Ectodermal cell (in vitro differentiated cells): ENCODE data around the gene CFAP299.

Experiments used
- H3K27ac ChIP-seq: 2 replicates; pipeline ENCODE4 v1.7.0; 2013; ENCODE audit warnings: mild to moderate bottlenecking, low read depth, low read length; ENCODE audit not compliant: insufficient read depth, poor library complexity, severe bottlenecking
- H3K27me3 ChIP-seq: 2 replicates; pipeline ENCODE4 v1.7.0; 2013; ENCODE audit warnings: mild to moderate bottlenecking, low read length; ENCODE audit not compliant: insufficient read depth, control insufficient read depth, poor library complexity, severe bottlenecking
- H3K36me3 ChIP-seq: one replicate; pipeline ENCODE4 v1.7.0; 2013; ENCODE audit warnings: low read length; ENCODE audit not compliant: control insufficient read depth, insufficient read depth
- H3K4me1 ChIP-seq: one replicate; pipeline ENCODE4 v1.7.0; 2013; ENCODE audit warnings: low read length; ENCODE audit not compliant: control insufficient read depth, insufficient read depth
- H3K4me3 ChIP-seq: 2 replicates; pipeline ENCODE4 v1.7.0; 2013; ENCODE audit warnings: low read depth, low read length, control low read depth; ENCODE audit not compliant: insufficient read depth
- H3K9me3 ChIP-seq: 2 replicates; pipeline ENCODE4 v1.7.0; 2013; ENCODE audit warnings: mild to moderate bottlenecking, low read length, moderate library complexity; ENCODE audit not compliant: control insufficient read depth
- whole genome bisulfite sequencing, 2 experiments: methylation state at CpG; one replicate each; pipeline ENCODE4 v1.1.7; 2013; ENCODE audit warnings: missing lambda C conversion rate in 2 of 2; 5-methylcytosine and 5-hydroxymethylcytosine counted together

Gene CFAP299

GRCh38 chr4:80956421-80956820 lies 620.9 kb downstream of the CFAP299 start:
- 93 to 95% methylated on average over 3 of the region's 3 CpGs for WGBS, 2 experiments
- no peak overlapping the region for H3K4me3 ChIP-seq
- no peaks in the 10 kb centered on the region for H3K27me3 ChIP-seq
- H3K4me1 ChIP-seq = no peaks in the 10 kb centered on the region
- no peaks in the 10 kb centered on the region for H3K9me3 ChIP-seq
- no peak overlapping the region for H3K27ac ChIP-seq
- no peaks in the 10 kb centered on the region for H3K36me3 ChIP-seq

GRCh38 chr4:80963051-80963450 lies 627.5 kb downstream of the CFAP299 start:
- no peaks in the 10 kb centered on the region for H3K9me3 ChIP-seq
- H3K4me3 ChIP-seq = no peak overlapping the region
- WGBS, 2 experiments = 84 to 96% methylated on average over 1 to 2 of the region's 2 CpGs

GRCh38 chr4:80967346-80967745 lies 631.8 kb downstream of the CFAP299 start:
- no peaks in the 10 kb centered on the region for H3K27me3 ChIP-seq
- H3K36me3 ChIP-seq = no peaks in the 10 kb centered on the region
- no peaks in the 10 kb centered on the region for H3K4me1 ChIP-seq
- H3K27ac ChIP-seq = no peak overlapping the region
- H3K4me3 ChIP-seq = no peak overlapping the region
- 95 to 96% methylated on average over 4 of the region's 4 CpGs for WGBS, 2 experiments
- no peaks in the 10 kb centered on the region for H3K9me3 ChIP-seq

More at GRCh38 chr4:80963051-80963450, 627.5 kb downstream of the CFAP299 start:
- H3K36me3 ChIP-seq = no peaks in the 10 kb centered on the region
- no peaks in the 10 kb centered on the region for H3K27me3 ChIP-seq
- H3K4me1 ChIP-seq = no peaks in the 10 kb centered on the region
- H3K27ac ChIP-seq = no peak overlapping the region

- WGBS, 2 experiments = 93 to 94% methylated on average over 3 of the region's 3 CpGs
Measured at GRCh38 chr4:80980239-80980638, 644.7 kb downstream of the CFAP299 start.

GRCh38 chr4:80986011-80986410 lies 650.5 kb downstream of the CFAP299 start:
- no peaks in the 10 kb centered on the region for H3K4me1 ChIP-seq
- no peaks in the 10 kb centered on the region for H3K36me3 ChIP-seq
- no peaks in the 10 kb centered on the region for H3K9me3 ChIP-seq
- no peaks in the 10 kb centered on the region for H3K27me3 ChIP-seq
- no peak overlapping the region for H3K27ac ChIP-seq
- no peak overlapping the region for H3K4me3 ChIP-seq

More at GRCh38 chr4:80980239-80980638, 644.7 kb downstream of the CFAP299 start:
- H3K27me3 ChIP-seq = no peaks in the 10 kb centered on the region
- H3K4me3 ChIP-seq = no peak overlapping the region
- H3K36me3 ChIP-seq = no peaks in the 10 kb centered on the region
- no peak overlapping the region for H3K27ac ChIP-seq
- no peaks in the 10 kb centered on the region for H3K9me3 ChIP-seq
- H3K4me1 ChIP-seq = no peaks in the 10 kb centered on the region

GRCh38 chr4:80989921-80990544 lies 654.5 kb downstream of the CFAP299 start:
- no peaks in the 10 kb centered on the region for H3K9me3 ChIP-seq
- no peak overlapping the region for H3K4me3 ChIP-seq
- no peaks in the 10 kb centered on the region for H3K27me3 ChIP-seq
- H3K27ac ChIP-seq = no peak overlapping the region
- H3K36me3 ChIP-seq = no peaks in the 10 kb centered on the region
- no peaks in the 10 kb centered on the region for H3K4me1 ChIP-seq
- WGBS, 2 experiments = 39 to 41% methylated on average over 2 of the region's 2 CpGs

GRCh38 chr4:80990851-80991250 lies 655.3 kb downstream of the CFAP299 start:
- Histone ChIP-seq H3K27me3 (no peaks in the 10 kb centered on the region), H3K36me3 (no peaks in the 10 kb centered on the region), H3K4me1 (no peaks in the 10 kb centered on the region), H3K4me3 (no peak overlapping the region), H3K27ac (no peak overlapping the region), H3K9me3 (no peaks in the 10 kb centered on the region)
- 66 to 68% methylated on average over 2 of the region's 2 CpGs for WGBS, 2 experiments

- H3K9me3 ChIP-seq = no peaks in the 10 kb centered on the region
- no peaks in the 10 kb centered on the region for H3K4me1 ChIP-seq
- H3K27ac ChIP-seq = no peak overlapping the region
- H3K36me3 ChIP-seq = no peaks in the 10 kb centered on the region
- H3K4me3 ChIP-seq = no peak overlapping the region
- WGBS, 2 experiments = 93 to 100% methylated on average over 2 to 3 of the region's 3 CpGs
- H3K27me3 ChIP-seq = no peaks in the 10 kb centered on the region
Measured at GRCh38 chr4:80999943-81000342, 664.4 kb downstream of the CFAP299 start.

GRCh38 chr4:81003597-81004111 lies 668.1 kb downstream of the CFAP299 start:
- 78 to 83% methylated on average over 1 of the region's 2 CpGs for WGBS, 2 experiments

GRCh38 chr4:81007417-81007816 lies 671.9 kb downstream of the CFAP299 start:
- Histone ChIP-seq H3K36me3 (no peaks in the 10 kb centered on the region), H3K27ac (no peak overlapping the region), H3K27me3 (no peaks in the 10 kb centered on the region), H3K9me3 (no peaks in the 10 kb centered on the region), H3K4me3 (no peak overlapping the region), H3K4me1 (no peaks in the 10 kb centered on the region)
- WGBS, 2 experiments = 75 to 96% methylated on average over 1 of the region's 2 CpGs

More at GRCh38 chr4:81003597-81004111, 668.1 kb downstream of the CFAP299 start:
- H3K4me3 ChIP-seq = no peak overlapping the region
- H3K36me3 ChIP-seq = no peaks in the 10 kb centered on the region
- H3K27me3 ChIP-seq = no peaks in the 10 kb centered on the region
- no peak overlapping the region for H3K27ac ChIP-seq
- H3K4me1 ChIP-seq = no peaks in the 10 kb centered on the region
- H3K9me3 ChIP-seq = no peaks in the 10 kb centered on the region
